ENCODE results near the gene ARAP2. TPM values are rescaled to one million over a fixed set of nuclear protein-coding genes. Genes with fewer than 3 reads are reported as not detected.
A peak's percentile ranks its signal among the peaks of the same experiment; 100 is the strongest.

ARAP2 gene
- total RNA-seq, 1 donor from 2014 or later, result 45.4 TPM

DNA sequence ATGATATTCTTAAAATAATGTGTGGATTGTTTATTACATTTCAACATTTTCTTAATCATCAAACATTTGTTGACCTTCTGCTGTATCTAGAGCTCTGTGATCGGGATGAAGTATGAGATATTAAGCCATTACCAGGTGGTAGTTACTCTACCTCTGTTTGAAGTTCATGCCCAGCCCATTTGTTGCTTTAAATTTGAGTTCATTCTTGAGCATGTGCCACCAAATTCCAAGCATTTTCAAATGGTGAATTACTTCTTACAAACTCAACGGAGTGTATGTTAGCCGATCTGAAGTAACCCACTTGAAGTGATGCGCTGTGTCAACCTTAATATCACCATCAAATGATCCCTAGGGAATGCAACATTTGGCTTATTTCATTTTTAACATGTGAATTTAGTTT, 29.8 kb upstream of the ARAP2 start:
- Mint-ChIP-seq H3K27ac (no peak overlapping the region), H3K4me3 (no peak overlapping the region), H3K27me3 (no peaks in the 10 kb centered on the region), H3K4me1 (peaks cover 38% of the 10 kb centered on the region), H3K9me3 (peaks cover 3% of the 10 kb centered on the region), H3K36me3 (ENCODE audit: low read depth) (no peaks in the 10 kb centered on the region)
- no peak for DNase-seq
- intact Hi-C loops (cut with micrococcal nuclease), result no loop called here

DNA sequence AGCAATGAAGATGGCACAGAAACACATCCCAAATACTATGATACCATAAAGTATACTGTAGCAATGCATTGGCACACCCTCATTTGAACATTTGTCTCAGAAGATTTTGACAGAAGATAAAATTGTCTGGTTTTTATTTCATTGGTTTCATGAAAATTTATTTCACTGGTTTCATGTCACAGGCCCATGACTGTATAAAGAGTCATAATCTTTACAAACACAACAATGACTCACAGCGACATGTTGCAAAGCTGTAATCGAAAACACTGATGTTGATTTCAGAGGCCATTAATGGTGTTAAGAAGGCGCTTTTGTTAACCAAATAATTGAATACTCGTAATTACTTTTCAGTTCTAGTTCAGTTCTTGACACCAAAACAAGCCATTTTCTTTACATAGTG, 29.0 kb upstream of the ARAP2 start:
- H3K4me3 Mint-ChIP-seq, result no peak overlapping the region
- intact Hi-C loops (cut with micrococcal nuclease), result no loop called here
- DNase-seq, result no peak
- peaks cover 40% of the 10 kb centered on the region for H3K4me1 Mint-ChIP-seq
- H3K9me3 Mint-ChIP-seq, result peaks cover 3% of the 10 kb centered on the region
- H3K27ac Mint-ChIP-seq, result peak overlapping the region; percentile 51
- H3K36me3 Mint-ChIP-seq (ENCODE audit: low read depth), result no peaks in the 10 kb centered on the region
- no peaks in the 10 kb centered on the region for H3K27me3 Mint-ChIP-seq

DNA sequence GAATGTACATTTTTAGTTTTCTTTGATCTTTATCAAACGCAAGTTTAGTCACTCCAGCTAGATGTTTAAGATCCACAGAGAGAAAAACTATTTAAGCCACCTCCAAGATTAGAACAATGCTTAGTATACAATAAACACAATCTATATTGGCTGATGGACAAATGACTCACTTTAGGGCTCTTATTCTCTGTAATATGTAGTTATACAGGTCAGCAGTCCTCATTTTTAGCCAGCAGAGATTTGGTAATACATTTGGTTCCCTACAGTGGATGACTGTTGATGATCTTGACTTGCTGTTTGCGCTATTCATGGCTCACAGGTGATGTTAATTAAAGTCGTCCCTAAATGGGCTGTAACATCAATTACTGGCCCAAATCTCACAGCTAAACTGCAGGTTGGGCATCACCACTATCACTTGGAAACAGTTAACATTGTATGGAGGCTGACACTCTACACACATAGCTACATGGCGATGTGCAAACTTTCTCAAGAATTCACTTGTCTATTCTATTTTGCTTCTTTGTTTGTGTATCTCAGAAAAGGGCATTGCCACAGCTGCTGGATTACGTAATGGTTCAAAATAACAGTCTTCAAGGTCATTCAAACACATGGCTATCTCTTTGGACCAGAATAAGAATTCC, 25.3 kb upstream of the ARAP2 start:
- Mint-ChIP-seq H3K4me1 (peaks cover 41% of the 10 kb centered on the region), H3K9me3 (peaks cover 10% of the 10 kb centered on the region), H3K27me3 (no peaks in the 10 kb centered on the region), H3K36me3 (ENCODE audit: low read depth) (no peaks in the 10 kb centered on the region), H3K27ac (peak overlapping the region; percentile 54), H3K4me3 (no peak overlapping the region)
- no peak for DNase-seq
- intact Hi-C loops (cut with micrococcal nuclease), result loop anchor here (1.0 kb wide), 2 partner anchors 8 to 17 kb away; no protein-coding TSS in a partner anchor

DNA sequence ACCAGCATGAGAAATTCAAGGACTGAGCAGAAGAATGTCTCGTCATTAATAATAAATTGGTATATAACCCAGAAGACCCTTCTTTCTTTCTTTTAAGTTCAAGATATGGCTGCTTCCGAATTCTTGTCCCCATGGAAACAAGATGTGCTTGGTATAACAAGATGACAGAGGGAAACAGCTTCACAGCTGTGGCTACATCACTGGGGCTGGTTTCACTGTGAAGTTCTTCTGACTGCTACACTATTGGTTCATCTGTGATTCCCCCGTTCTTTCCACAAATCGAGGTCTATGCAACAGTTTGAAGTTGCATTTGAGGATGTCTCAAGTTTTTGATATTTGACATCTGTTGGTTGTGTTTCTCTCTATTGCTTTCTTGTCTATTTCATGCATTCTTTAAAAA, 24.8 kb upstream of the ARAP2 start:
- peaks cover 43% of the 10 kb centered on the region for H3K4me1 Mint-ChIP-seq
- intact Hi-C loops (cut with micrococcal nuclease), result loop anchor here (1.0 kb wide), 2 partner anchors 8 to 17 kb away; no protein-coding TSS in a partner anchor
- peak overlapping the region; percentile 54 for H3K27ac Mint-ChIP-seq

DNA sequence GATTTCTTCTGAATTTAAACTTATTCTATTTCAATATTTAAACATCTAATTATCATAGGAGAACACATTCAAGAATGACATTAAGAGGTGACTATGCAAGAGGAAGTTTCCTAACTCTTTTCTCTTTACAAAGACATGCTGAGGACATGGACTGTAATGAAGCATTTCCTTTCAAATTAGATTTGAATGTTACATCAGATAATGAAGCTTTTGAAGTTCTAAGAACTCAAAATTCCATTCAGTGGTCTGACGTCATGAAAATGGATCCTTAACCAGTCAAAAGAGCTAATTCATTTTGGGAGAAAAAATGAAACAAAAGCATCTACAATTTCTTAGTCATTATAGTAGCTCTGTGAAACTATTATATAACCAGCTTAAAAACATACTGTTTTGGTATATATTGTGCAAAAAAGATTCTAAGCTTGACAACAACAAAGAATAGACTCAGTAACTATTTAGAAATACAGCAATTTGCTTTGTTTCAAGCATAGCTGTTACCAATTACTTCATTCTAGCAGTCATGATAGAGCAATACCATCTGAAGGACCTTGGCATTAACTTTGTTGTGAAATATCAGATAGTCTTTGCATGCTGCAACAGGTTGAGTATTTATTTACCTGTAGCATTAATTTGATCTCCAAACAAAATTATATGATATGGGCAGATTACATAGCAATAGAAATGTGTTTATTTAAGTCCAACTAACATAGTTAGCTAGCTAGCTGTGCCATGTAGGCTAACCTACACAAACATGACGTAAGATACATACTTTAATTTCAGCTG, 23.4 kb upstream of the ARAP2 start:
- H3K27me3 Mint-ChIP-seq, result no peaks in the 10 kb centered on the region

More for the DNA sequence above, 24.8 kb upstream of the ARAP2 start:
- no peaks in the 10 kb centered on the region for H3K36me3 Mint-ChIP-seq (ENCODE audit: low read depth)
- H3K9me3 Mint-ChIP-seq, result peaks cover 12% of the 10 kb centered on the region
- H3K4me3 Mint-ChIP-seq, result no peak overlapping the region
- no peaks in the 10 kb centered on the region for H3K27me3 Mint-ChIP-seq
- peak; percentile 83 for DNase-seq

DNA sequence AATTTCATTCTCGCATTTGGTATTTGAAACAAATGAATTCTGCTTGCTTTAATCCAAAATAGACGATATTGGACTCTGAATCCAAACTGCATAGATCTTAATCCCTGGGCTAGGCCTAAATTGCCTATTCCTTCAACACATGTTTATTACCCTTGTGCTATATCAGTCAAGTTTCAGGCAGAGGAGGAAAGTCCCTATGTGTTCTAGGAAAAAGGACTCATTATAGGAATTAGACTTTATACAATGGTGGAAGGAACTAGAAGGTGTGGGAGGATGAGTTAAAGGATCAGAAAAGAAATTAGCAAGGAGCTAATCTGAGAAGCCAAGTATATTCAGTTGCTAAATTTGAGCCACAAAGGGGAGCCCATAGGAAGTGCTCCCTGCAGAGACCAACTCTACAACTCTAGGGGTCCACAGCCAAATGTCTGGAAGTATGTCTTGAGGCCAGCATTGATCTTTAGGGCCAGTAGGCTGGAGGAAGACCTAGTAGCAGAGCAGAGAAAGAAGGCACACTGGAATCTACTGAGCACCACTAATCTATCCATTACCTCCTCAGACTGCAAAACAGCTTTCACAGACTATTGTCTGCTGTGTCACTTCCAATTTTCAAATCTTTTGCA, 20.0 kb upstream of the ARAP2 start:
- H3K27ac Mint-ChIP-seq, result peak overlapping the region; percentile 14
- H3K9me3 Mint-ChIP-seq, result peaks cover 17% of the 10 kb centered on the region
- no peak for DNase-seq
- intact Hi-C loops (cut with micrococcal nuclease), result no loop called here
- no peaks in the 10 kb centered on the region for H3K27me3 Mint-ChIP-seq
- no peak overlapping the region for H3K4me3 Mint-ChIP-seq
- H3K36me3 Mint-ChIP-seq (ENCODE audit: low read depth), result peaks cover 4% of the 10 kb centered on the region
- H3K4me1 Mint-ChIP-seq, result peaks cover 35% of the 10 kb centered on the region

More for the DNA sequence above, 23.4 kb upstream of the ARAP2 start:
- intact Hi-C loops (cut with micrococcal nuclease), result loop anchor here (1.0 kb wide), 1 partner anchor 12 kb away; no protein-coding TSS in a partner anchor
- no peak for DNase-seq
- Mint-ChIP-seq H3K27ac (peak overlapping the region; percentile 39), H3K4me1 (peaks cover 39% of the 10 kb centered on the region), H3K4me3 (no peak overlapping the region), H3K9me3 (peaks cover 13% of the 10 kb centered on the region), H3K36me3 (ENCODE audit: low read depth) (no peaks in the 10 kb centered on the region)

DNA sequence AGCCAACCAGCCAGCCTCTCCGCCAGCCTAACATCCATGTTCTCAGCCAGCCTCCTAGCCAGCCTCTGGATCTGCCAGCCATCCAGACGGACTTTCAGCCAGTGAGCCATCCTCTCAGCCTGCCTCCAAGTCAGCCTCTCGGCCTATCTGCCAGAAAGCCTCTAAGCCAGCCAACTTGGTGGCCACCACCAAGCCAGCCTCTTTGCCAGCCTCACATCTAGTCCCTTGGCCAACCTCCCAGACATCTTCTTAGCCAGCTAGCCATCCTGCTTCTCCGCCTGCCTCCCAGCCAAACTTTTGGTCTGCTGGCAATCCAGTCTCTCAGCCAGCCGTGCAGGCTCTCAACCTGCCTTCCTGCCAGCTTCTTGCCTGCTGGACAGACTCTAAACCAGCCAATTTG, 16.4 kb upstream of the ARAP2 start:
- DNase-seq, result no peak
- peaks cover 10% of the 10 kb centered on the region for H3K9me3 Mint-ChIP-seq
- no peak overlapping the region for H3K4me3 Mint-ChIP-seq
- intact Hi-C loops (cut with micrococcal nuclease), result no loop called here
- no peaks in the 10 kb centered on the region for H3K27me3 Mint-ChIP-seq
- peaks cover 20% of the 10 kb centered on the region for H3K4me1 Mint-ChIP-seq
- peaks cover 4% of the 10 kb centered on the region for H3K36me3 Mint-ChIP-seq (ENCODE audit: low read depth)
- H3K27ac Mint-ChIP-seq, result no peak overlapping the region

DNA sequence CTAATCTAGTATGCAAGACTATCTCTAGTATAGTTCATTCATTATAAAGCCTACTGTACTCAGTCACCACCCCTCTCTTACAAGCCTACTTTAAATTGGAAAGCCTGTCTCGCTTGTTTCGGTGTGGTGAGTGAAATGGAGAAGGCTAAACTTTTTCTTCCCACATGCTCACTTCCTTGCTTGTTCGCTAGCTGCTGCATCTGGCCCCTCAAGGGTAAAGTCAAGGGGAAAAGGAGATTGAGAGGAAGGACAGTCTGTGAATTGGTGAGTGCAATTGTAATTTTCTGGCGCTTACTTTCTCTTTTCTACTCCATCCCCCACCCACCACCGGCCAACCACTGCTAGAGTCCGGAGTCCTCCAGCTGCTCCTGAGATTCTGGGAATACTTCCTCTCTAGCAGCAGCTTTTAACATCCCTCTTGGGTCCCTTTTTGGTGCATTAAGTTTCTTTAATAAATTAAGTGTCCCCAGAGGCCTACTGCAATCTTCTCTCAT, 12.1 kb upstream of the ARAP2 start:
- Mint-ChIP-seq H3K9me3 (peaks cover 8% of the 10 kb centered on the region), H3K27ac (peak overlapping the region; percentile 88), H3K4me3 (peak overlapping the region; percentile 73), H3K36me3 (ENCODE audit: low read depth) (peaks cover 2% of the 10 kb centered on the region), H3K4me1 (peaks cover 28% of the 10 kb centered on the region), H3K27me3 (no peaks in the 10 kb centered on the region)
- peak; percentile 69 for DNase-seq
- intact Hi-C loops (cut with micrococcal nuclease), result no loop called here

DNA sequence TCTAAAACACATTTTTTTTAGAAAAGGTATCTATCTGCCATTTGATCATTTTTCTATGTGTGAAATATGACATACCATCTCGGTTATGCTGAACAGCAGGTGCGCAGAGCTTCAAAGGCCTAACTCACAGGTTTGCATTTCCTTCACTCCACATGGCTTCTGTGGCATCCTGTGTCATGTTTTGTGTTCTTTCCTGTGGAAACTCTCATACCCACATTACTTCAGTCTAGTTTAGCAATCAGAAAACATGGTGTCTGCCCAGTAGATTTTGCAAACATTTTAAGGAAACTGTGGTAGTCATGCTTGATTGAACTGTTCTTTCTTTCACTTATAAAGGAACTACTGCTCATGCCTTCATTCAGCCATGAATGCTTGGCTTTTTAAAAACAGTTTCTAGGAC, 11.3 kb upstream of the ARAP2 start:
- Mint-ChIP-seq H3K4me3 (peak overlapping the region; percentile 70), H3K4me1 (peaks cover 28% of the 10 kb centered on the region), H3K27ac (peak overlapping the region; percentile 91), H3K36me3 (ENCODE audit: low read depth) (no peaks in the 10 kb centered on the region), H3K9me3 (peaks cover 3% of the 10 kb centered on the region), H3K27me3 (no peaks in the 10 kb centered on the region)
- intact Hi-C loops (cut with micrococcal nuclease), result loop anchor here (1.0 kb wide), 6 partner anchors 11 to 93 kb away; partner anchors contain the start of gene ARAP2
- DNase-seq, result peak; percentile 91

DNA sequence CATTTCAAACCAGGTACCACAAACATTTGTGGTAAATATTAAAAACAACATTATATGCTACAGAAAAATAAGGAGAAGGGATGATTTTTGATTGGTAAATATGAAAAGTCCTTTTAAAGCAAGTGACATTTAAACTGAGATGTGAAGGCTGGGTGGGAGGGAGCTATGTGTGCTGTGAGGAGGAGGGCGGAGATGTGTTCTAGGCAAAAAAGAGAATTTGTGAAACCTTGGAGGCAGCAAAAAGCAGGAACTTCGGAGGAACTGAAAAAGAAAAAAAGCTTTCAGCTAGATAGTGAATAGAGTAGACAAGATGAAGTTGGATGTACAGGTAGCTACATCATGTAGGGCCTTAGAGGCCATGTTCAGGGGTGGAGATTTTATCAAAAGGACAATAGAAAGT, 10.1 kb upstream of the ARAP2 start:
- Mint-ChIP-seq H3K27ac (peak overlapping the region; percentile 22), H3K4me3 (no peak overlapping the region), H3K4me1 (peaks cover 28% of the 10 kb centered on the region), H3K36me3 (ENCODE audit: low read depth) (no peaks in the 10 kb centered on the region), H3K9me3 (peaks cover 3% of the 10 kb centered on the region), H3K27me3 (peaks cover under 1% of the 10 kb centered on the region)
- DNase-seq, result no peak
- intact Hi-C loops (cut with micrococcal nuclease), result no loop called here

DNA sequence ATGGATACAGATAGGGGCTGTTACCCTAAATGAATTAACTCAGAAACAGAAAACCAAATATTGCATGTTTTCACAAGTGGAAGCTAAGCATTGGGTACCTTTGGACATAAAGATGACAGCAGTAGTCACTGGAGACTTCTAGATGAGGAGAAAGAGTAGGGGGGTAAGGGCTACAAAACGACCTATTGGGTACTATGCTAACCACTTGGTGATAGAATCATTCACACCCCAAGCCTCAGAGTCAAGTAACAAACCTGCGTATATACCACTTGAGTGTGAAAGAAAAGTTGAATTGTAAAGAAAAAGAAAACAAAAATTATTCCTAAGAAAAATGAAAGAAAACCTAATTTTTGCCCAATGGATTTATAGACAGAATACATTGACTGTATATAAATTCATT, 7.7 kb upstream of the ARAP2 start:
- H3K27me3 Mint-ChIP-seq, result peaks cover 4% of the 10 kb centered on the region
- intact Hi-C loops (cut with micrococcal nuclease), result no loop called here
- no peak overlapping the region for H3K27ac Mint-ChIP-seq
- no peaks in the 10 kb centered on the region for H3K36me3 Mint-ChIP-seq (ENCODE audit: low read depth)
- H3K4me3 Mint-ChIP-seq, result no peak overlapping the region
- peaks cover 3% of the 10 kb centered on the region for H3K9me3 Mint-ChIP-seq
- peaks cover 29% of the 10 kb centered on the region for H3K4me1 Mint-ChIP-seq
- DNase-seq, result no peak

DNA sequence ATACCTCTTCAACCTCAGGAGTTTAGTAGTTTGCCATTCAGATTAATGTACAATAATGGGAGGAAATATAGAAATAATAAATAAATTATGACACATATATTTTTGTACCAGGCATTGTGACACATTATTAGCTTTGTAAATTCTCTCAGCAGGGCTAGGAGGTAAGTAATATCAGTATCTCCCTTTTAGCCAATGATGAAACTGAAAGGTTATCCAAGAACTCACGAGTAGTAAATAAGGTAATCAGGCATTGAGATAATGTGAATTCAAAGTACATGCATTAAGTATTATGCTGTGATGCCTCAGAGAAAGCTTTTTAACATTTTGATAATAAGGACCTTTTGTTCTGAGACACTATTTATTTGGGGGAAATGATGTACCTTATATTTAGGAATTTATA, 5.3 kb upstream of the ARAP2 start:
- Mint-ChIP-seq H3K27ac (no peak overlapping the region), H3K9me3 (peaks cover 3% of the 10 kb centered on the region), H3K4me3 (no peak overlapping the region), H3K4me1 (peaks cover 23% of the 10 kb centered on the region), H3K27me3 (peaks cover 7% of the 10 kb centered on the region), H3K36me3 (ENCODE audit: low read depth) (no peaks in the 10 kb centered on the region)
- no peak for DNase-seq
- intact Hi-C loops (cut with micrococcal nuclease), result no loop called here

DNA sequence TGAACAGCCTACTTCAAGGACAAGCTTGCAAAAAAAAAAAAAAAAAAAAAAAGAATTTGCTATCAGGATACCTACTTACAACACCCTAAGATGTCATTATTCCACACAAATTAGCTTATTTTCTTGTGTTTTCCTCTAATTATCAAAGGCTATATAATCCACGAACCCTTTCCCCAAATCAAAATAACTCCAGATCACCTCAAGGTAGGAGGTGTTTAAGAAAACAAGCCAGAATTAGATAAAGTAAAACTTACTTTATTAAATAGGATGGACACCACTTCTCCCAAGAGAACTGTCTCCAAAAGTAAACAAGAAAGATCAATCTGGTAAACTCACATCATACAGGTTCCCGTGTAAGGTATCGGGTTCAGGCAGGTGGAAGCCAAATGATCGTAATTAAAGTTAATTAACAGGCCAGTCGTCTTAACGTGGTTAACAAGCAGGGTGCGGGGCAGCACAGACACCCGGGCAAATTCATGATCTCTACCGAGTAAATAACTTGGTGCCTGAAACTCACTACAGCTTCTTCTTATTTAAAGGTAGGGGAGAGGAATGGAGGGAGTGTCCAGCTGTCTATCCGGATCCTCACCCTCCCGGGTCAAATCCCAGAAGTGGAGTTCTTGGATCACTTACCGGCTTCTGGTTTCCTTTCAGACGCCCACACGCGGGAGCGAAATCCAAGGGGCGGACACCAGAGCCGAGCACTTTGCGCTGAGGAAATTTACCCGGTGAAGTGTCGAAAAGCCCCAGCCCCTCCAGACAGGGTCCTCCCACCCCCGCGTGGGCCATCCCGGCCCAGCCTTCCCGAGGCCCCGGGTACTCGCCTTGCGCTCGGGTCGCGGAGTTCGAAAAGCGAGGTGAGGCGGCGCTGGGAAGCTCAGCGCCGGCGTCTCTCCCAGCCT, 708 bp downstream of the ARAP2 start:
- peak overlapping the region; percentile 96 for H3K27ac Mint-ChIP-seq
- intact Hi-C loops (cut with micrococcal nuclease), result loop anchor here (1.0 to 2.0 kb wide), 7 partner anchors 12 to 151 kb away; no protein-coding TSS in a partner anchor
- H3K4me1 Mint-ChIP-seq, result peaks cover 41% of the 10 kb centered on the region
- peaks cover 6% of the 10 kb centered on the region for H3K9me3 Mint-ChIP-seq
- peaks cover 5% of the 10 kb centered on the region for H3K27me3 Mint-ChIP-seq
- peak overlapping the region; percentile 87 for H3K4me3 Mint-ChIP-seq
- peaks cover 34% of the 10 kb centered on the region for H3K36me3 Mint-ChIP-seq (ENCODE audit: low read depth)
- DNase-seq, result peak; percentile 86
